SK-N-SH (cell line): ENCODE results near the gene LMBR1L. TPM values are rescaled to one million over a fixed set of nuclear protein-coding genes. Genes with fewer than 3 reads are reported as not detected.

Experiments
- CTCF ChIA-PET: fragments of 300-600, 350-600 bp; formaldehyde crosslinking; extraction: SDS; loops from one replicate; lab custom pipeline; 2021; lab: Yijun Ruan, JAX
- POLR2A ChIA-PET: fragments of 350-600 bp; sonication (Branson Sonifier 250); formaldehyde crosslinking; extraction: SDS; loops from one replicate; lab custom pipeline; 2020; ENCODE audit warnings: antibody characterized with exemption, inconsistent platforms; lab: Yijun Ruan, JAX
- DNase-seq: peaks from one replicate; pipeline ENCODE4 v3.0.0; 2012
- H2AFZ ChIP-seq: fragments of 200-600 bp; sonication (generic); 2 replicates; pipeline ENCODE4 v1.8.1; 2016; ENCODE audit warnings: antibody characterized with exemption, mild to moderate bottlenecking, low read depth
- H3F3A ChIP-seq: fragments of 200-600 bp; sonication (generic); replicated peaks from 2 replicates; pipeline ENCODE3; 2016; ENCODE audit warnings: antibody characterized with exemption, mild to moderate bottlenecking; ENCODE audit not compliant: insufficient read depth
- H3K27ac ChIP-seq, 2 experiments: fragments of 200-500 bp in 1 of 2; fragments of 200-600 bp in 1 of 2; sonication (Bioruptor generic) in 1 of 2; sonication (generic), shearing (Covaris generic) in 1 of 2; 2 replicates each; pipeline versions ENCODE4 v1.5.1 to v1.6.1; 2014 to 2016; ENCODE audit warnings: low read depth in 2 of 2, inconsistent platforms in 1 of 2, low read length in 1 of 2, mild to moderate bottlenecking in 1 of 2, mixed read lengths in 1 of 2
- H3K27me3 ChIP-seq: fragments of 200-600 bp; sonication (generic), shearing (Covaris generic); 2 replicates; pipeline ENCODE4 v1.6.1; 2016; ENCODE audit warnings: mixed run types; ENCODE audit not compliant: insufficient read depth
- H3K36me3 ChIP-seq, 2 experiments: fragments of 200-500 bp in 1 of 2; fragments of 200-600 bp in 1 of 2; sonication (Bioruptor generic) in 1 of 2; sonication (generic) in 1 of 2; replicated peaks in 1 of 2; 2 replicates each; pipeline versions ENCODE3 to v1.5.1; 2014 to 2016; ENCODE audit warnings: low read length in 1 of 2, mild to moderate bottlenecking in 1 of 2; ENCODE audit not compliant: insufficient read depth in 2 of 2, control insufficient read depth in 1 of 2
- H3K4me1 ChIP-seq, 2 experiments: fragments of 200-500 bp in 1 of 2; fragments of 200-600 bp in 1 of 2; sonication (Bioruptor generic) in 1 of 2; sonication (generic), shearing (Covaris generic) in 1 of 2; 2 replicates each; pipeline versions ENCODE4 v1.5.1 to v1.6.1; 2014 to 2016; ENCODE audit warnings: low read depth in 1 of 2, low read length in 1 of 2, mixed run types in 1 of 2; ENCODE audit not compliant: insufficient read depth in 2 of 2, control insufficient read depth in 1 of 2
- H3K4me2 ChIP-seq: fragments of 200-600 bp; sonication (generic), shearing (Covaris generic); 2 replicates; pipeline ENCODE4 v1.6.1; 2017; ENCODE audit warnings: mixed run types
- H3K4me3 ChIP-seq, 2 experiments: fragments of 200-500 bp in 1 of 2; fragments of 200-600 bp in 1 of 2; sonication (Bioruptor generic) in 1 of 2; sonication (generic), shearing (Covaris generic) in 1 of 2; 2 replicates each; pipeline versions ENCODE4 v1.5.1 to v1.8.1; 2014 to 2016; ENCODE audit warnings: low read depth in 2 of 2, inconsistent platforms in 1 of 2, low read length in 1 of 2, mild to moderate bottlenecking in 1 of 2, mixed read lengths in 1 of 2, moderate library complexity in 1 of 2
- H3K79me2 ChIP-seq: fragments of 200-600 bp; sonication (generic); 2 replicates; pipeline ENCODE4 v1.8.1; 2017; ENCODE audit warnings: mild to moderate bottlenecking; ENCODE audit not compliant: insufficient read depth
- H3K9ac ChIP-seq: fragments of 200-600 bp; sonication (generic); 2 replicates; pipeline ENCODE4 v1.6.1; 2017; ENCODE audit warnings: mixed run types
- H3K9me2 ChIP-seq: fragments of 200-600 bp; sonication (generic); 2 replicates; pipeline ENCODE4 v1.6.1; 2017; ENCODE audit warnings: mixed run types
- H3K9me3 ChIP-seq: fragments of 200-600 bp; sonication (generic); 2 replicates; pipeline ENCODE4 v1.6.1; 2017; ENCODE audit warnings: mixed run types, mild to moderate bottlenecking, moderate library complexity
- H4K20me1 ChIP-seq: fragments of 200-600 bp; sonication (generic); 2 replicates; pipeline ENCODE4 v1.6.1; 2017; ENCODE audit warnings: mild to moderate bottlenecking, mixed run types; ENCODE audit not compliant: insufficient read depth
- ELF1 ChIP-seq: IDR thresholded peaks from 2 replicates; pipeline ENCODE4 v1.4.0; 2012
- FOSL2 ChIP-seq: IDR thresholded peaks from 2 replicates; pipeline ENCODE4 v1.4.0; 2012; ENCODE audit warnings: low read depth, mild to moderate bottlenecking, moderate library complexity, borderline replicate concordance
- FOXJ3 ChIP-seq: sonication (generic); formaldehyde crosslinking; IDR thresholded peaks from 2 replicates; pipeline ENCODE4 v1.5.1; 2020; ENCODE audit warnings: mild to moderate bottlenecking, missing genetic modification reagents
- FOXM1 ChIP-seq: IDR thresholded peaks from 2 replicates; pipeline ENCODE4 v1.4.0; 2012; ENCODE audit warnings: low read depth, mild to moderate bottlenecking
- GABPA ChIP-seq: IDR thresholded peaks from 2 replicates; pipeline ENCODE4 v1.4.0; 2012; ENCODE audit warnings: low read depth, mild to moderate bottlenecking
- JUND ChIP-seq: IDR thresholded peaks from 2 replicates; pipeline ENCODE4 v1.4.0; 2012
- MXI1 ChIP-seq: IDR thresholded peaks from 2 replicates; pipeline ENCODE4 v1.6.1; 2012; ENCODE audit warnings: mild to moderate bottlenecking, low read depth, low read length, improper control_type of control experiment
- POLR2AphosphoS5 ChIP-seq: IDR thresholded peaks from 2 replicates; pipeline ENCODE4 v1.6.1; 2012; ENCODE audit warnings: low read depth, low read length
- RAD21 ChIP-seq: IDR thresholded peaks from 2 replicates; pipeline ENCODE4 v1.6.1; 2012; ENCODE audit warnings: mild to moderate bottlenecking, low read length
- RCOR1 ChIP-seq: fragments of 150-350 bp; IDR thresholded peaks from 2 replicates; pipeline ENCODE4 v1.6.1; 2017; ENCODE audit warnings: antibody characterized with exemption, low read length
- RFX5 ChIP-seq: IDR thresholded peaks from 2 replicates; pipeline ENCODE4 v1.6.1; 2012; ENCODE audit warnings: mild to moderate bottlenecking, improper control_type of control experiment, low read length
- TCF12 ChIP-seq: IDR thresholded peaks from 2 replicates; pipeline ENCODE4 v1.4.0; 2012
- YY1 ChIP-seq: IDR thresholded peaks from 2 replicates; pipeline ENCODE4 v1.4.0; 2012; ENCODE audit warnings: low read depth, mild to moderate bottlenecking
- WGBS: methylation state at CpG from one replicate; pipeline ENCODE4 v1.1.6; 2017; ENCODE audit warnings: low lambda C conversion rate; 5-methylcytosine and 5-hydroxymethylcytosine counted together
- polyA plus RNA-seq, 3 experiments: library from polyadenylated mRNA; depleted of rRNA; stranded (reverse); fragments of >200 nt; gene quantifications; 2 replicates each; pipeline ENCODE4 v1.2.3, GENCODE V29; 2012
- TF ChIP-seq, protein P1 (sequence below): fragments of 200-600 bp; sonication (generic); IDR thresholded peaks from 2 replicates; pipeline ENCODE4 v1.6.1; 2017; ENCODE audit warnings: antibody characterized with exemption, mild to moderate bottlenecking, moderate library complexity
- TF ChIP-seq, protein P2 (sequence below): IDR thresholded peaks from 2 replicates; pipeline ENCODE4; 2012
- TF ChIP-seq, protein P3 (sequence below): fragments of 150-350 bp; IDR thresholded peaks from 2 replicates; pipeline ENCODE4 v1.6.1; 2016; ENCODE audit warnings: mild to moderate bottlenecking, low read depth, low read length
- TF ChIP-seq, protein P4 (sequence below): IDR thresholded peaks from 2 replicates; pipeline ENCODE4 v1.4.0; 2012; ENCODE audit warnings: low read depth
- TF ChIP-seq, protein P5 (sequence below): IDR thresholded peaks from 2 replicates; pipeline ENCODE4 v1.4.0; 2012; ENCODE audit warnings: low read depth, borderline replicate concordance
- TF ChIP-seq, protein P6 (sequence below): fragments of 150-350 bp; IDR thresholded peaks from 2 replicates; pipeline ENCODE4 v1.6.1; 2017; ENCODE audit warnings: antibody characterized with exemption, low read length, low read depth, borderline replicate concordance

Gene LMBR1L
- polyA plus RNA-seq, 1 of the 3 experiments (the other 2 are of a cell fraction) = 61.4 TPM

DNA sequence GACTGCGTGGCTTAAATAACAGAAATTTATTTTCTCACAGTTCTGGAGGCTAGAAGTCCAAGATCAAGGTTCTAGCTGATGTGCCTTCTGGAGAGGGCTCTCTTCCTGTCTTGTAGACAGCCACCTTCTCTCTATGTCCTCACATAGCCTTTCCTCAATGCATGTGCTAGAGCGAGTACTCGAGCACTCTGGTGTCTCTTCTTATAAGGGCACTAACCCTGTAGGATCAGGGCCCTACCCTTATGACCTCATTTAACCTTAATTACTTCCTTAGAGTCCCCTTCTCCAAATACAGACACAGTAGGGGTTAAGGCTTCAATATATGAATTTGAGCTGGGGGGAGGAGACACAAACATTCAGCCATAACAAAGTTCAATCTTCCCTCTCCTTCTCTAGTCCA is 26.2 kb downstream of the LMBR1L start:
- Histone ChIP-seq H3K79me2 (no peaks in the 10 kb centered on the region), H3K4me2 (no peak overlapping the region), H3K9ac (no peak overlapping the region), H3K27me3 (no peaks in the 10 kb centered on the region), H3K9me2 (no peaks in the 10 kb centered on the region), H3K27ac (no peak overlapping the region), H3K4me3 (no peak overlapping the region), H3K9me3 (no peaks in the 10 kb centered on the region), H3F3A (peaks cover 3% of the 10 kb centered on the region), H2AFZ (no peak overlapping the region), H3K36me3 (no peaks in the 10 kb centered on the region), H3K4me1 (peaks cover 0 to 10% of the 10 kb centered on the region in 2 experiments; a peak in 1 of 4 replicates), H4K20me1 (no peaks in the 10 kb centered on the region)
- ChIA-PET POLR2A (interaction anchor here (1.0 kb wide), 1 partner anchor 47 kb away, joined by 3 read pairs; the partner anchor contains the start of gene TUBA1B), CTCF (interaction anchor here (0.8 to 12.8 kb wide), 6 partner anchors 9 to 86 kb away, joined by 3 to 315 read pairs (median 7); partner anchors contain the start of genes DHH and LMBR1L)
- no peak for DNase-seq
- TF ChIP-seq YY1 (no peak), JUND (no peak), POLR2AphosphoS5 (no peak), TCF12 (no peak), GABPA (no peak), FOSL2 (no peak), RCOR1 (no peak), FOXJ3 (CRISPR knock-in tag) (no peak), MXI1 (no peak), ELF1 (no peak)
- TF ChIP-seq, protein P1, sequence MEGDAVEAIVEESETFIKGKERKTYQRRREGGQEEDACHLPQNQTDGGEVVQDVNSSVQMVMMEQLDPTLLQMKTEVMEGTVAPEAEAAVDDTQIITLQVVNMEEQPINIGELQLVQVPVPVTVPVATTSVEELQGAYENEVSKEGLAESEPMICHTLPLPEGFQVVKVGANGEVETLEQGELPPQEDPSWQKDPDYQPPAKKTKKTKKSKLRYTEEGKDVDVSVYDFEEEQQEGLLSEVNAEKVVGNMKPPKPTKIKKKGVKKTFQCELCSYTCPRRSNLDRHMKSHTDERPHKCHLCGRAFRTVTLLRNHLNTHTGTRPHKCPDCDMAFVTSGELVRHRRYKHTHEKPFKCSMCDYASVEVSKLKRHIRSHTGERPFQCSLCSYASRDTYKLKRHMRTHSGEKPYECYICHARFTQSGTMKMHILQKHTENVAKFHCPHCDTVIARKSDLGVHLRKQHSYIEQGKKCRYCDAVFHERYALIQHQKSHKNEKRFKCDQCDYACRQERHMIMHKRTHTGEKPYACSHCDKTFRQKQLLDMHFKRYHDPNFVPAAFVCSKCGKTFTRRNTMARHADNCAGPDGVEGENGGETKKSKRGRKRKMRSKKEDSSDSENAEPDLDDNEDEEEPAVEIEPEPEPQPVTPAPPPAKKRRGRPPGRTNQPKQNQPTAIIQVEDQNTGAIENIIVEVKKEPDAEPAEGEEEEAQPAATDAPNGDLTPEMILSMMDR = no peak
- TF ChIP-seq, protein P2, sequence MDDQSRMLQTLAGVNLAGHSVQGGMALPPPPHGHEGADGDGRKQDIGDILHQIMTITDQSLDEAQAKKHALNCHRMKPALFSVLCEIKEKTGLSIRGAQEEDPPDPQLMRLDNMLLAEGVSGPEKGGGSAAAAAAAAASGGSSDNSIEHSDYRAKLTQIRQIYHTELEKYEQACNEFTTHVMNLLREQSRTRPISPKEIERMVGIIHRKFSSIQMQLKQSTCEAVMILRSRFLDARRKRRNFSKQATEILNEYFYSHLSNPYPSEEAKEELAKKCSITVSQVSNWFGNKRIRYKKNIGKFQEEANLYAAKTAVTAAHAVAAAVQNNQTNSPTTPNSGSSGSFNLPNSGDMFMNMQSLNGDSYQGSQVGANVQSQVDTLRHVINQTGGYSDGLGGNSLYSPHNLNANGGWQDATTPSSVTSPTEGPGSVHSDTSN = no peak
- TF ChIP-seq, protein P3, sequence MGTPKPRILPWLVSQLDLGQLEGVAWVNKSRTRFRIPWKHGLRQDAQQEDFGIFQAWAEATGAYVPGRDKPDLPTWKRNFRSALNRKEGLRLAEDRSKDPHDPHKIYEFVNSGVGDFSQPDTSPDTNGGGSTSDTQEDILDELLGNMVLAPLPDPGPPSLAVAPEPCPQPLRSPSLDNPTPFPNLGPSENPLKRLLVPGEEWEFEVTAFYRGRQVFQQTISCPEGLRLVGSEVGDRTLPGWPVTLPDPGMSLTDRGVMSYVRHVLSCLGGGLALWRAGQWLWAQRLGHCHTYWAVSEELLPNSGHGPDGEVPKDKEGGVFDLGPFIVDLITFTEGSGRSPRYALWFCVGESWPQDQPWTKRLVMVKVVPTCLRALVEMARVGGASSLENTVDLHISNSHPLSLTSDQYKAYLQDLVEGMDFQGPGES = no peak
- TF ChIP-seq, protein P4, sequence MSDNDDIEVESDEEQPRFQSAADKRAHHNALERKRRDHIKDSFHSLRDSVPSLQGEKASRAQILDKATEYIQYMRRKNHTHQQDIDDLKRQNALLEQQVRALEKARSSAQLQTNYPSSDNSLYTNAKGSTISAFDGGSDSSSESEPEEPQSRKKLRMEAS = no peak
- WGBS = 96% methylated on average over 3 of the region's 3 CpGs

DNA sequence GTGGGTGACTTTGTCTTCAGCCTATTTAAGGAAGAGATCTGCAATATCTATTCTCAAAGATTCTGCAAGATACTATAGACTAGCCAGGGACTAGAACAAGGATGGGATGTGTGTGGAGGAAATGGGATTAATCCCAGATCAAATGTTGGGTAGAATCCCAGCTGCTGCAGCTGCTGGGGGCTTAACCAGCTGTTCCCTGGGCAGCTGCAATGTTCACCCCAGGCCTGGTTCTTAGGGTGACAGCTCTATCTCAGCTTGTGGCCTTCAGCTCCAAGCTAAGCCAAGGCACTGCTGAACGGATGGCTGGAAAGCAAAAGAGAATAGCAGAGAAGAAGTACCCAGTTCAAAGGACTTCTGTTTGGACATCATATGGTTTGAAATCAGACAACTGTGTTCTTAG is 30.9 kb downstream of the LMBR1L start:
- TF ChIP-seq, protein P3 = no peak
- TF ChIP-seq FOXJ3 (CRISPR knock-in tag) (no peak), FOXM1 (no peak), RFX5 (no peak), RAD21 (no peak)
- TF ChIP-seq, protein P5, sequence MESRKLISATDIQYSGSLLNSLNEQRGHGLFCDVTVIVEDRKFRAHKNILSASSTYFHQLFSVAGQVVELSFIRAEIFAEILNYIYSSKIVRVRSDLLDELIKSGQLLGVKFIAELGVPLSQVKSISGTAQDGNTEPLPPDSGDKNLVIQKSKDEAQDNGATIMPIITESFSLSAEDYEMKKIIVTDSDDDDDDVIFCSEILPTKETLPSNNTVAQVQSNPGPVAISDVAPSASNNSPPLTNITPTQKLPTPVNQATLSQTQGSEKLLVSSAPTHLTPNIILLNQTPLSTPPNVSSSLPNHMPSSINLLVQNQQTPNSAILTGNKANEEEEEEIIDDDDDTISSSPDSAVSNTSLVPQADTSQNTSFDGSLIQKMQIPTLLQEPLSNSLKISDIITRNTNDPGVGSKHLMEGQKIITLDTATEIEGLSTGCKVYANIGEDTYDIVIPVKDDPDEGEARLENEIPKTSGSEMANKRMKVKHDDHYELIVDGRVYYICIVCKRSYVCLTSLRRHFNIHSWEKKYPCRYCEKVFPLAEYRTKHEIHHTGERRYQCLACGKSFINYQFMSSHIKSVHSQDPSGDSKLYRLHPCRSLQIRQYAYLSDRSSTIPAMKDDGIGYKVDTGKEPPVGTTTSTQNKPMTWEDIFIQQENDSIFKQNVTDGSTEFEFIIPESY = no peak
- TF ChIP-seq, protein P4 = no peak
- TF ChIP-seq, protein P6, sequence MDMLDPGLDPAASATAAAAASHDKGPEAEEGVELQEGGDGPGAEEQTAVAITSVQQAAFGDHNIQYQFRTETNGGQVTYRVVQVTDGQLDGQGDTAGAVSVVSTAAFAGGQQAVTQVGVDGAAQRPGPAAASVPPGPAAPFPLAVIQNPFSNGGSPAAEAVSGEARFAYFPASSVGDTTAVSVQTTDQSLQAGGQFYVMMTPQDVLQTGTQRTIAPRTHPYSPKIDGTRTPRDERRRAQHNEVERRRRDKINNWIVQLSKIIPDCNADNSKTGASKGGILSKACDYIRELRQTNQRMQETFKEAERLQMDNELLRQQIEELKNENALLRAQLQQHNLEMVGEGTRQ = no peak
- WGBS = 100% methylated on average over 1 of the region's 1 CpG

More for the DNA sequence above, 30.9 kb downstream of the LMBR1L start:
- Histone ChIP-seq H3K79me2 (no peaks in the 10 kb centered on the region), H3K4me1 (no peaks in the 10 kb centered on the region), H3K36me3 (no peaks in the 10 kb centered on the region), H3K27me3 (no peaks in the 10 kb centered on the region), H3K4me3 (no peak overlapping the region), H3K4me2 (no peak overlapping the region), H3K27ac (no peak overlapping the region), H3K9me3 (no peaks in the 10 kb centered on the region), H4K20me1 (no peaks in the 10 kb centered on the region), H3F3A (no peaks in the 10 kb centered on the region), H2AFZ (no peak overlapping the region), H3K9me2 (no peaks in the 10 kb centered on the region), H3K9ac (no peak overlapping the region)
- no peak for DNase-seq
- ChIA-PET POLR2A (no interaction called here), CTCF (interaction anchor here (1.1 to 12.8 kb wide), 7 partner anchors 9 to 155 kb away, joined by 3 to 315 read pairs (median 8); partner anchors contain the start of genes DHH and LMBR1L)
